Stomach (tissue), 9 donors: Measurements from ENCODE around the gene PEX10. TPM values are rescaled to one million over a fixed set of nuclear protein-coding genes. Genes with fewer than 3 reads are reported as not detected.

ENCODE experiments used
- DNase-seq, 2 donors: peaks; one replicate each; pipeline versions ENCODE4 v3.0.0 to v3.0.0-alpha.2; 2013 to 2019
- H3K27ac ChIP-seq, 5 donors: fragments of 200-600 bp in 4 of 5; sonication (generic) in 4 of 5; one replicate each; pipeline ENCODE4 v1.5.1; 2013 to 2019; ENCODE audit warnings: mild to moderate bottlenecking in 1 of 5, moderate library complexity in 1 of 5
- H3K27me3 ChIP-seq, 3 donors: fragments of 200-600 bp; sonication (generic); one replicate each; pipeline ENCODE4 v1.5.1; 2017 to 2019; ENCODE audit warnings: mixed run types in 1 of 3
- H3K36me3 ChIP-seq, 4 donors: fragments of 200-600 bp; sonication (generic); 1 replicate in 3 of 4; 2 replicates in 1 of 4; pipeline ENCODE4 v1.5.1; 2016 to 2019
- H3K4me1 ChIP-seq, 4 donors: fragments of 200-600 bp; sonication (generic); one replicate each; pipeline ENCODE4 v1.5.1; 2016 to 2019
- H3K4me3 ChIP-seq, 4 donors: fragments of 200-600 bp; sonication (generic) in 3 of 4; one replicate each; pipeline ENCODE4 v1.5.1; 2016 to 2019; ENCODE audit warnings: mild to moderate bottlenecking in 1 of 4
- H3K9me3 ChIP-seq, 4 donors: fragments of 200-600 bp; sonication (generic); one replicate each; pipeline ENCODE4 v1.5.1; 2016 to 2019
- EP300 ChIP-seq: sonication (generic); formaldehyde crosslinking; IDR thresholded peaks from one replicate; pipeline ENCODE4 v1.6.1; 2017; ENCODE audit warnings: antibody characterized with exemption
- POLR2A ChIP-seq, 4 donors: fragments of 450-650 bp; IDR thresholded peaks; one replicate each; pipeline ENCODE4 v1.6.1; 2016; ENCODE audit warnings: antibody characterized with exemption in 4 of 4, control low read depth in 2 of 4, mild to moderate bottlenecking in 1 of 4, moderate library complexity in 1 of 4
- POLR2AphosphoS5 ChIP-seq, 3 donors: sonication (generic); formaldehyde crosslinking; IDR thresholded peaks; one replicate each; pipeline ENCODE4 v1.6.1; 2016; ENCODE audit warnings: antibody characterized with exemption in 3 of 3
- WGBS, 5 donors: extraction: QIAGEN DNeasy Blood & Tissue Kit in 3 of 5; methylation state at CpG; one replicate each; pipeline versions ENCODE4 v1.1.5 to v1.1.7; 2013 to 2018; 5-methylcytosine and 5-hydroxymethylcytosine counted together
- intact Hi-C: fragments of 100-400 bp; cut with DNase I; formaldehyde crosslinking; loops from one replicate; pipeline ENCODE4 v1.15.1; 2023; ENCODE audit warnings: low total_unique reads
- polyA plus RNA-seq, 3 donors: library from polyadenylated mRNA; stranded (reverse); fragments of 200-250 nt; gene quantifications; one replicate each; pipeline ENCODE4 v1.2.3, GENCODE V29; 2013
- total RNA-seq, 5 donors: library from RNA; depleted of rRNA; stranded (reverse); fragments of >200 nt; gene quantifications; one replicate each; pipeline versions ENCODE4 v1.1.0 to v1.2.3, GENCODE V29; 2014 to 2016
- TF ChIP-seq, protein P1 (sequence below), 7 experiments: fragments of 450-650 bp in 4 of 7; fragments of 200-600 bp in 3 of 7; sonication (generic) in 3 of 7; IDR thresholded peaks; one replicate each; pipeline ENCODE4 v1.5.1; 2016 to 2019; ENCODE audit warnings: antibody characterized with exemption in 7 of 7, control low read depth in 2 of 7, mild to moderate bottlenecking in 1 of 7
- donor health status: healthy with polysubstance abuse.
- donor health status: Bipolar disorder and iron deficiency.
- donor health status: healthy.

PEX10 gene
- total and polyA plus RNA-seq, 8 donors, result 0.87 to 27.2 (median 15.7) TPM

DNA sequence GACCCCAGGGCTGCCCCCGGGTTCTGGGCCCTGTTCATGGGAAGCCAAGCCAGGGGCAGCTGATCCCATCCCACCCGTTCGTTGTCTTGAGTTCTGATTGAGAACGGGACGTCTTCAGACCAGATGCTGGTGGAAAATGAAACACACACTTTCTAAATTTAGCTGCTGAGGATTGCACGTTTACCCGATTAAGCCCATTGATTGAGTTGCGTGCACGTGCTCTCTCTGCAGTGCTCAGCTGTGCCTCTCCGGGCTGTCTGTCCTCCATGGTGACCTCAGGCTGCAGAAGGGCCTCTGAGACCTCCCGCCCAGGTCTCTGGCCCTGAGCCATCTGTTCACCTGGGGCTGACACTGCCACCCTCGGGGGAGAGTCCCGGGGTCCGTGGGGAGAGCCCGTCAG, 27.0 kb upstream of the PEX10 start:
- Histone ChIP-seq H3K27me3 (peaks cover 13 to 90% (median 38%) of the 10 kb centered on the region in 3 donors), H3K4me1 (peaks cover 0 to 12% (median 7%) of the 10 kb centered on the region in 4 donors), H3K9me3 (no peaks in the 10 kb centered on the region), H3K4me3 (no peak overlapping the region), H3K36me3 (no peaks in the 10 kb centered on the region), H3K27ac (no peak overlapping the region)
- 53 to 81% (median 76%) methylated on average over 10 to 15 of the region's 15 CpGs for WGBS, 5 donors
- DNase-seq, result no peak
- intact Hi-C loops, result loop anchor here (10.0 kb wide), 1 partner anchor 175 kb away; no protein-coding TSS in a partner anchor
- no peak for TF ChIP-seq EP300
- TF ChIP-seq POLR2AphosphoS5 (IDR thresholded peaks at IDR 0.05), result no peak
- no peak for TF ChIP-seq POLR2A (IDR thresholded peaks at IDR 0.05)
- TF ChIP-seq, protein P1, sequence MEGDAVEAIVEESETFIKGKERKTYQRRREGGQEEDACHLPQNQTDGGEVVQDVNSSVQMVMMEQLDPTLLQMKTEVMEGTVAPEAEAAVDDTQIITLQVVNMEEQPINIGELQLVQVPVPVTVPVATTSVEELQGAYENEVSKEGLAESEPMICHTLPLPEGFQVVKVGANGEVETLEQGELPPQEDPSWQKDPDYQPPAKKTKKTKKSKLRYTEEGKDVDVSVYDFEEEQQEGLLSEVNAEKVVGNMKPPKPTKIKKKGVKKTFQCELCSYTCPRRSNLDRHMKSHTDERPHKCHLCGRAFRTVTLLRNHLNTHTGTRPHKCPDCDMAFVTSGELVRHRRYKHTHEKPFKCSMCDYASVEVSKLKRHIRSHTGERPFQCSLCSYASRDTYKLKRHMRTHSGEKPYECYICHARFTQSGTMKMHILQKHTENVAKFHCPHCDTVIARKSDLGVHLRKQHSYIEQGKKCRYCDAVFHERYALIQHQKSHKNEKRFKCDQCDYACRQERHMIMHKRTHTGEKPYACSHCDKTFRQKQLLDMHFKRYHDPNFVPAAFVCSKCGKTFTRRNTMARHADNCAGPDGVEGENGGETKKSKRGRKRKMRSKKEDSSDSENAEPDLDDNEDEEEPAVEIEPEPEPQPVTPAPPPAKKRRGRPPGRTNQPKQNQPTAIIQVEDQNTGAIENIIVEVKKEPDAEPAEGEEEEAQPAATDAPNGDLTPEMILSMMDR (IDR thresholded peaks at IDR 0.05), result no peak

DNA sequence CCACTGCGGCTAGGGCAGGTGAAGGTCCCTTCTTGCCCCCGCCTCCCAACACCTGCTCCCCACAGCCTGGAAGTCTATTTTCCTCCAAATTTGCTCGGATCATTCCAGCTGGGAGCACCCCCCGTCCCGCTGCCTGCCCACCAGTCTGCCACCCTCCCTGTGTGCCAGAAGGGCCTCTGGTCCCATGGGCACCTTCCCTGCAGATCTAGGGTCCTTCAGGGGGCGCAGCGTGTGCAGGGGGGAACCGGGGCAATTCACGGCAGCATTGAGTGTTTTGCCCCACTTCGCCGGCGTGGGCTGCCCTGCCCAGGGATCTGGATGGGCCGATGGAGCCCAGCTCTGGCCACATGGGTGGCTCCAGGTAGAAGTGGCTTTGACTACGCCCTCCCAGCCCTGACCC, 26.3 kb upstream of the PEX10 start:
- DNase-seq, result no peak
- H3K4me1 ChIP-seq, result peaks cover 0 to 7% (median 5%) of the 10 kb centered on the region in 4 donors
- H3K27ac ChIP-seq, result no peak overlapping the region
- intact Hi-C loops, result loop anchor here (10.0 kb wide), 1 partner anchor 176 kb away; no protein-coding TSS in a partner anchor
- no peaks in the 10 kb centered on the region for H3K36me3 ChIP-seq
- peaks cover 13 to 90% (median 38%) of the 10 kb centered on the region in 3 donors for H3K27me3 ChIP-seq
- no peaks in the 10 kb centered on the region for H3K9me3 ChIP-seq
- 68 to 92% (median 88%) methylated on average over 8 to 14 of the region's 14 CpGs for WGBS, 5 donors
- TF ChIP-seq EP300, result no peak
- TF ChIP-seq, protein P1 (IDR thresholded peaks at IDR 0.05), result no peak
- no peak for TF ChIP-seq POLR2AphosphoS5 (IDR thresholded peaks at IDR 0.05)
- TF ChIP-seq POLR2A (IDR thresholded peaks at IDR 0.05), result no peak
- H3K4me3 ChIP-seq, result no peak overlapping the region

DNA sequence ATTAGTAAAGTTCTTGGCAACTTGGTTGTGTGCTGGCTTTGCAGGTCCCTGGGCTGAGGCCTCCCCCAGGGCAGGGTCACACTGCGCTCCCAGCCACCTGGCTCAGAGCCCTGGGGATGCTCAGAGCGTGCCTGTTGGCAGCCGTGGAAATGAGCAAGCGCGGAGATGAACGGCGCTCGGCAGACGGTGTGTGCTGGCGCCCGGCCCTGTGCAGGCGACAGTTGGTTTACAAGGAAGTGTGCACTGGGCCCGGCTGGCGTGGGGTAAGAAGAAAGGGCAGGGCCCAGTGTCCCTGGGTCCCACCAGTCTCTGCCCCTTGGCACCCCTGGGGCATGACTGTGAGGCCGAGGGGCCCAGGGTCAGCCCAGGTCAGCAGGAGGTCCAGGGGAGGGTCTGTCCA, 25.7 kb upstream of the PEX10 start:
- TF ChIP-seq POLR2A (IDR thresholded peaks at IDR 0.05) (no peak), POLR2AphosphoS5 (IDR thresholded peaks at IDR 0.05) (no peak), EP300 (no peak)
- TF ChIP-seq, protein P1 (IDR thresholded peaks at IDR 0.05), result no peak
- Histone ChIP-seq H3K36me3 (no peaks in the 10 kb centered on the region), H3K4me3 (no peak overlapping the region), H3K27me3 (peaks cover 9 to 90% (median 40%) of the 10 kb centered on the region in 3 donors), H3K4me1 (peaks cover 0 to 3% (median 1%) of the 10 kb centered on the region in 4 donors), H3K9me3 (no peaks in the 10 kb centered on the region), H3K27ac (no peak overlapping the region)
- DNase-seq, result no peak
- intact Hi-C loops, result loop anchor here (10.0 kb wide), 1 partner anchor 177 kb away; no protein-coding TSS in a partner anchor
- WGBS, 5 donors, result 53 to 63% (median 61%) methylated on average over 14 to 15 of the region's 15 CpGs

DNA sequence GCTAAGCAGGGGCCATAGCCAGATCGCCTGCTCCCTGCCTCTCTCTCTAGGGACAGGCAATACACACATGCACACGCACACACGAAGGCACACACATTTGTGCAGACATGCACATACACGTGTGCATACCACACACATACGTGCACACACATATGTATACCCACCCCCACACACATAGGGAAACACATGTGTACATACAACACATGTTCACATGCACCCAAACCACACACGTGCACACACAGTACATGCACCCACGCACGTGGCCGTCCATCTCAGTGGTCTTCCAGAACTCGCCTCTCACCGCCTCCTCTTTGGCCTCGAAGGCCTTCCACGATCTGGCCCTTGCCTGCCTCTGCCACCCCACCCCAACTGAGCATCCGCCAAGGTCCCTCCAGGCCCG, 25.3 kb upstream of the PEX10 start:
- Histone ChIP-seq H3K27ac (no peak overlapping the region), H3K4me3 (no peak overlapping the region), H3K9me3 (no peaks in the 10 kb centered on the region), H3K27me3 (peaks cover 7 to 90% (median 40%) of the 10 kb centered on the region in 3 donors), H3K36me3 (no peaks in the 10 kb centered on the region), H3K4me1 (no peaks in the 10 kb centered on the region)
- 82 to 90% (median 87%) methylated on average over 15 of the region's 15 CpGs for WGBS, 5 donors
- no peak for DNase-seq
- TF ChIP-seq, protein P1 (IDR thresholded peaks at IDR 0.05), result no peak
- TF ChIP-seq POLR2AphosphoS5 (IDR thresholded peaks at IDR 0.05), result no peak
- TF ChIP-seq POLR2A (IDR thresholded peaks at IDR 0.05), result no peak
- TF ChIP-seq EP300, result no peak
- intact Hi-C loops, result loop anchor here (10.0 kb wide), 1 partner anchor 177 kb away; no protein-coding TSS in a partner anchor
